ENCODE results near the gene FAM3C. TPM values are rescaled to one million over a fixed set of nuclear protein-coding genes. Genes with fewer than 3 reads are reported as not detected.
"Not testable (repeated sequence)": the region's sequence is repeated elsewhere in the genome, so short reads cannot be mapped to it uniquely, and the experiment has no call there.

FAM3C gene
- total RNA-seq, 1 donor from 2014 or later = 89.7 TPM

- Histone ChIP-seq H3K4me3 (ENCODE audit: low read depth, low read length) (no peak overlapping the region), H3K36me3 (ENCODE audit: control insufficient read depth, insufficient read depth, low read length) (no peaks in the 10 kb centered on the region), H3K27me3 (ENCODE audit: control insufficient read depth, insufficient read depth, low read length) (no peaks in the 10 kb centered on the region)
- TF ChIP-seq, protein P1, sequence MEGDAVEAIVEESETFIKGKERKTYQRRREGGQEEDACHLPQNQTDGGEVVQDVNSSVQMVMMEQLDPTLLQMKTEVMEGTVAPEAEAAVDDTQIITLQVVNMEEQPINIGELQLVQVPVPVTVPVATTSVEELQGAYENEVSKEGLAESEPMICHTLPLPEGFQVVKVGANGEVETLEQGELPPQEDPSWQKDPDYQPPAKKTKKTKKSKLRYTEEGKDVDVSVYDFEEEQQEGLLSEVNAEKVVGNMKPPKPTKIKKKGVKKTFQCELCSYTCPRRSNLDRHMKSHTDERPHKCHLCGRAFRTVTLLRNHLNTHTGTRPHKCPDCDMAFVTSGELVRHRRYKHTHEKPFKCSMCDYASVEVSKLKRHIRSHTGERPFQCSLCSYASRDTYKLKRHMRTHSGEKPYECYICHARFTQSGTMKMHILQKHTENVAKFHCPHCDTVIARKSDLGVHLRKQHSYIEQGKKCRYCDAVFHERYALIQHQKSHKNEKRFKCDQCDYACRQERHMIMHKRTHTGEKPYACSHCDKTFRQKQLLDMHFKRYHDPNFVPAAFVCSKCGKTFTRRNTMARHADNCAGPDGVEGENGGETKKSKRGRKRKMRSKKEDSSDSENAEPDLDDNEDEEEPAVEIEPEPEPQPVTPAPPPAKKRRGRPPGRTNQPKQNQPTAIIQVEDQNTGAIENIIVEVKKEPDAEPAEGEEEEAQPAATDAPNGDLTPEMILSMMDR (IDR thresholded peaks at IDR 0.05; ENCODE audit: insufficient read depth, low read length, poor library complexity, severe bottlenecking) = no peak
- DNase-seq (ENCODE audit: low read depth) = no peak
Observed at GRCh38 chr7:121436136-121436535, 40.0 kb upstream of the FAM3C start.

DNA sequence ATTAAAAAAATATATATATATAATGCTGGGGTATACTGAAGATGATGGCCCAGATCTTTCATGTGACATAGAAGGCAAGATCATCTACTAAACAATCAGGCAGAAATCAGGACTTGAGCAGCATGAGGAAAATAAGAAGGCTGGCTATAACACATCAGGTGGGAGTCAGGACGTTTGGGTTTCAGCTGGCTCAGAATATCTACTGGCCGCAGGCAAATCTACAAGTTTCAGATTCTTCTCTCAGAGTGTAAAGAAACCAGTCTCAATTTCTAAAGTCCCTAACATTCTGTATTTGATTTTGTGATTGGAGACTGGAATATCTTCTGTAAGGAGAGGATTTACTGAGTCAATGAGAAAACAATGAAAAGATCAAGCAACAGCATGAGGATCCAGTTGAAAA is 37.7 kb upstream of the FAM3C start:
- no peaks in the 10 kb centered on the region for H3K36me3 ChIP-seq (ENCODE audit: control insufficient read depth, insufficient read depth, low read length)
- TF ChIP-seq, protein P1 (IDR thresholded peaks at IDR 0.05; ENCODE audit: insufficient read depth, low read length, poor library complexity, severe bottlenecking) = no peak

GRCh38 chr7:121432486-121432885 is 36.4 kb upstream of the FAM3C start:
- not testable (repeated sequence) for DNase-seq (ENCODE audit: low read depth)

More for the DNA sequence above, 37.7 kb upstream of the FAM3C start:
- DNase-seq (ENCODE audit: low read depth) = no peak
- Histone ChIP-seq H3K27me3 (ENCODE audit: control insufficient read depth, insufficient read depth, low read length) (no peaks in the 10 kb centered on the region), H3K4me3 (ENCODE audit: low read depth, low read length) (no peak overlapping the region)

GRCh38 chr7:121431996-121432395 is 35.9 kb upstream of the FAM3C start:
- Histone ChIP-seq H3K36me3 (ENCODE audit: control insufficient read depth, insufficient read depth, low read length) (no peaks in the 10 kb centered on the region), H3K27me3 (ENCODE audit: control insufficient read depth, insufficient read depth, low read length) (no peaks in the 10 kb centered on the region), H3K4me3 (ENCODE audit: low read depth, low read length) (no peak overlapping the region)
- no peak for DNase-seq (ENCODE audit: low read depth)
- TF ChIP-seq, protein P1 (IDR thresholded peaks at IDR 0.05; ENCODE audit: insufficient read depth, low read length, poor library complexity, severe bottlenecking) = no peak

More at GRCh38 chr7:121432486-121432885, 36.4 kb upstream of the FAM3C start:
- not testable (repeated sequence) for H3K4me3 ChIP-seq (ENCODE audit: low read depth, low read length); H3K36me3 ChIP-seq (ENCODE audit: control insufficient read depth, insufficient read depth, low read length); H3K27me3 ChIP-seq (ENCODE audit: control insufficient read depth, insufficient read depth, low read length)

DNA sequence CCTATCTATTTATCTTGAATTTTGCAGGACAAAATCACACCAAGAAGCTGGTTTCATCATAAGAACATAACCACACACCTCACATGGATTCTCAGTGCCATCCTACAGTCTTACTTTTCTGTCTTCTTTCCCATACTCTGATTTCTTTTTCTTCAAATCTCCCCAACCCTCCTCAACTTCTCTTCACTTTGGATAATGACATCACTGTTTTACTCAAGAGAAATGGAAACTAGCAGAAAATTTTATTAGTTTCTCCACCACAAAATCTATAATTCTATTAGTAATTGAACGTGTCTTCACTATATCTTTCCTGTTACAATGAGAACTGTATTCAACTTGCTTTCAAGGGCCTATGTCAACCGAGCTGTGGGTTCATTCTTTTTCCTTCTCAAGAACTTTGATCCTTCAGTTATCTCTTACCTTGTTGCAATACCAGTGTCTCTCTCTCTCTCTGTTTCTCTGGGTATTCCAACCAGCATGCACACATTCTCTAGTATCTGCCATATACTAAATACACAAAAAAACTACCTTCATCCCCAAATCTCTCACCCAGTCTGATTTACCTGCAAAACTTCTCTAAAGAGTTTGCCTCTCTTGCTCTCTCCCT is 35.4 kb upstream of the FAM3C start:
- no peaks in the 10 kb centered on the region for H3K36me3 ChIP-seq (ENCODE audit: control insufficient read depth, insufficient read depth, low read length)
- TF ChIP-seq, protein P1 (IDR thresholded peaks at IDR 0.05; ENCODE audit: insufficient read depth, low read length, poor library complexity, severe bottlenecking) = no peak
- no peak for DNase-seq (ENCODE audit: low read depth)
- no peak overlapping the region for H3K4me3 ChIP-seq (ENCODE audit: low read depth, low read length)
- H3K27me3 ChIP-seq (ENCODE audit: control insufficient read depth, insufficient read depth, low read length) = no peaks in the 10 kb centered on the region

DNA sequence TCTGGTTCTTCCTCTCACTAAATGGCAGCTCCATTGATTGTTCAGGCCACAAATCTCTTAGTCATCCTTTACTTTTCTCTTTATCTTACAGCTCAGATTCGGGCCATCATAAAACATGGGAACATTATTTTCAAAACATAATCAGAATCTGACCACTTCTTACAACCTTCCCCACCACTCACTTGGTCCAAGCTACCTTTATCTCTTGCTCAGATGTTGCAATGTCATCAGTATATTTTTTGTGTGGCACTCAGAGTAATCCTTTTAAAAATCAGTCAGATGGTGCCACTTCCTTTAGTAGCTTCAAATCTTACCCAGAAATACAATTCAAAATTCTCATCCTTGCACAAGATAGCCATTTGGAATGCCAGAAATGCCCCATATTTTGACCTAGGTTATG is 34.5 kb upstream of the FAM3C start:
- Histone ChIP-seq H3K27me3 (ENCODE audit: control insufficient read depth, insufficient read depth, low read length) (no peaks in the 10 kb centered on the region), H3K4me3 (ENCODE audit: low read depth, low read length) (no peak overlapping the region), H3K36me3 (ENCODE audit: control insufficient read depth, insufficient read depth, low read length) (no peaks in the 10 kb centered on the region)
- no peak for DNase-seq (ENCODE audit: low read depth)
- TF ChIP-seq, protein P1 (IDR thresholded peaks at IDR 0.05; ENCODE audit: insufficient read depth, low read length, poor library complexity, severe bottlenecking) = no peak
